ENCODE results near the gene MOSMO.

GRCh38 chr16:22132801-22133200 is 124.9 kb downstream of the MOSMO start:
- TF ChIP-seq EZH2 (IDR thresholded peaks at IDR 0.05; ENCODE audit: insufficient read depth, poor library complexity, severe bottlenecking) = no peak
- no peak for TF ChIP-seq EZH2phosphoT487 (IDR thresholded peaks at IDR 0.05; ENCODE audit: insufficient read depth, low read depth)
